Uterus (tissue), 4 donors: ENCODE measurements around the gene ASMT. TPM values are rescaled to one million over a fixed set of nuclear protein-coding genes. Genes with fewer than 3 reads are reported as not detected.

ENCODE experiments used
- DNase-seq, 2 donors: peaks; one replicate each; pipeline ENCODE4 v3.0.0-alpha.2; 2019 to 2020
- H3K27ac ChIP-seq, 2 donors: fragments of 200-600 bp; sonication (generic); 1 replicate in 1 of 2; 2 replicates in 1 of 2; pipeline ENCODE4 v1.5.1; 2016 to 2018
- H3K27me3 ChIP-seq, 2 donors: fragments of 200-600 bp; sonication (generic); one replicate each; pipeline ENCODE4 v1.5.1; 2018 to 2019; ENCODE audit warnings: control low read depth in 1 of 2
- H3K36me3 ChIP-seq, 2 donors: fragments of 200-600 bp; sonication (generic); one replicate each; pipeline ENCODE4 v1.5.1; 2019; ENCODE audit warnings: control low read depth in 1 of 2
- H3K4me1 ChIP-seq, 2 donors: fragments of 200-600 bp; sonication (generic); one replicate each; pipeline ENCODE4 v1.5.1; 2018 to 2019; ENCODE audit warnings: control low read depth in 1 of 2
- H3K4me3 ChIP-seq, 2 donors: fragments of 200-600 bp; sonication (generic); 1 replicate in 1 of 2; 2 replicates in 1 of 2; pipeline ENCODE4 v1.5.1; 2018 to 2019; ENCODE audit warnings: mild to moderate bottlenecking in 1 of 2
- H3K9me3 ChIP-seq, 2 donors: fragments of 200-600 bp; sonication (generic); one replicate each; pipeline ENCODE4 v1.5.1; 2019; ENCODE audit warnings: control low read depth in 1 of 2
- CTCF ChIP-seq, 4 experiments: fragments of 200-600 bp in 2 of 4; fragments of 450-650 bp in 2 of 4; sonication (generic) in 2 of 4; IDR thresholded peaks; one replicate each; pipeline ENCODE4 v1.5.1; 2016 to 2019; ENCODE audit warnings: antibody characterized with exemption in 4 of 4, mild to moderate bottlenecking in 2 of 4, moderate library complexity in 1 of 4
- POLR2A ChIP-seq, 2 donors: fragments of 450-650 bp; IDR thresholded peaks; one replicate each; pipeline ENCODE4 v1.6.1; 2016; ENCODE audit warnings: antibody characterized with exemption in 2 of 2, mild to moderate bottlenecking in 1 of 2, moderate library complexity in 1 of 2
- intact Hi-C: fragments of 100-400 bp; cut with DNase I; formaldehyde crosslinking; loops from one replicate; pipeline ENCODE4 v1.15.1; 2023; ENCODE audit warnings: low total_unique reads
- total RNA-seq, 4 donors: library from RNA; depleted of rRNA in 3 of 4; stranded (reverse); fragments of >200 nt in 3 of 4; gene quantifications; one replicate each; pipeline versions ENCODE4 v1.1.0 to v1.2.4, GENCODE V29; 2014 to 2023
- donor health status: DM: yes; HTN: yes; CAD: no.

ASMT gene
- total RNA-seq, 4 donors from 2014 or later, result 0.21 to 2.6 TPM; not detected in 2

- intact Hi-C loops, result no loop called here
- Histone ChIP-seq H3K9me3 (no peaks in the 10 kb centered on the region), H3K27me3 (no peaks in the 10 kb centered on the region), H3K4me1 (no peaks in the 10 kb centered on the region), H3K27ac (no peak overlapping the region), H3K4me3 (no peak overlapping the region), H3K36me3 (no peaks in the 10 kb centered on the region)
- TF ChIP-seq CTCF (IDR thresholded peaks at IDR 0.05) (no peak), POLR2A (IDR thresholded peaks at IDR 0.05) (no peak)
- DNase-seq, result no peak
Measured at GRCh38 chrX:1609762-1610161, 5.1 kb upstream of the ASMT start.

DNA sequence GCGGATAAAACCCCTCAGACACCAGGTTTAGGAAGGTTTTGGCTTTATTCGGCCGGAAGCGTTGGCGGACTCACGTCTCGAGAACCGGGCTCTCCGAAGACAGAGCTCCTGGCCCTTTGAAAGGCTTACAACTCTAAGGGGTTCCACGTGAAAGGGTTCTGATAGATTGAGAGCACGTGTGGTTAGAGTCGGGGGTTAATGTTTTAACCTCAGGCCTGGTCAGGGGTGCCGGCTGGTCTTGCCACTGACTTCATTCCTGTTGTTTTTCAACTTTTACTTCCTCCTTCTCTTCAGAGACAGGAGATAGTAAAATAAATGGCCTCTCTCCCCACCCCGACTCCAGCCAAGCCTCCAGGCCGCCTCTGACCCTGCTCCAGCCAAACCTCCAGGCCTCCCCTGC, 4.7 kb upstream of the ASMT start:
- DNase-seq, result no peak
- H3K27me3 ChIP-seq, result no peaks in the 10 kb centered on the region
- H3K36me3 ChIP-seq, result no peaks in the 10 kb centered on the region
- H3K4me1 ChIP-seq, result no peaks in the 10 kb centered on the region
- intact Hi-C loops, result no loop called here
- H3K9me3 ChIP-seq, result no peaks in the 10 kb centered on the region
- no peak overlapping the region for H3K4me3 ChIP-seq
- TF ChIP-seq POLR2A (IDR thresholded peaks at IDR 0.05) (no peak), CTCF (IDR thresholded peaks at IDR 0.05) (no peak)
- no peak overlapping the region for H3K27ac ChIP-seq

DNA sequence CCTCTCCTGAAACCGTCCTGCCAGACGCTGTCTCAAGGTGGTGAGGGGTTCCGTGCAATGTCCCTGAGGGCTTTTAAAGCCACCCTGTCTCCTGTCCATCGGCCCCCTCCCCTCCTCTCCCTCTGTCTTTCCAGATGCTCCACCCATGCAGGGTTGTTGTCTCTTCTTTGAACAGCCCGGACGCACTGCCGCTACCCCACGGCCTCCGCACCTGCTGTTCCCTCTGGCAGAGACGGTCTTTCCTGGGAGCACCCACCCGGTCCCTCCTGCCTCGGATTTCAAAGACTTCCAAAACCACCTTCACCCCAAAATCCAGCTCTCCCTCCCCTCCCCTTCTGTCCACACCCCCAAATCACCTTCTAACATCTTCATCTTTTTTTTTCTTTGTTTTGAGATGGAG, 4.1 kb upstream of the ASMT start:
- Histone ChIP-seq H3K27ac (no peak overlapping the region), H3K36me3 (no peaks in the 10 kb centered on the region), H3K9me3 (no peaks in the 10 kb centered on the region), H3K4me3 (no peak overlapping the region), H3K27me3 (no peaks in the 10 kb centered on the region), H3K4me1 (no peaks in the 10 kb centered on the region)
- intact Hi-C loops, result no loop called here
- DNase-seq, result no peak
- TF ChIP-seq POLR2A (IDR thresholded peaks at IDR 0.05) (no peak), CTCF (IDR thresholded peaks at IDR 0.05) (no peak)

DNA sequence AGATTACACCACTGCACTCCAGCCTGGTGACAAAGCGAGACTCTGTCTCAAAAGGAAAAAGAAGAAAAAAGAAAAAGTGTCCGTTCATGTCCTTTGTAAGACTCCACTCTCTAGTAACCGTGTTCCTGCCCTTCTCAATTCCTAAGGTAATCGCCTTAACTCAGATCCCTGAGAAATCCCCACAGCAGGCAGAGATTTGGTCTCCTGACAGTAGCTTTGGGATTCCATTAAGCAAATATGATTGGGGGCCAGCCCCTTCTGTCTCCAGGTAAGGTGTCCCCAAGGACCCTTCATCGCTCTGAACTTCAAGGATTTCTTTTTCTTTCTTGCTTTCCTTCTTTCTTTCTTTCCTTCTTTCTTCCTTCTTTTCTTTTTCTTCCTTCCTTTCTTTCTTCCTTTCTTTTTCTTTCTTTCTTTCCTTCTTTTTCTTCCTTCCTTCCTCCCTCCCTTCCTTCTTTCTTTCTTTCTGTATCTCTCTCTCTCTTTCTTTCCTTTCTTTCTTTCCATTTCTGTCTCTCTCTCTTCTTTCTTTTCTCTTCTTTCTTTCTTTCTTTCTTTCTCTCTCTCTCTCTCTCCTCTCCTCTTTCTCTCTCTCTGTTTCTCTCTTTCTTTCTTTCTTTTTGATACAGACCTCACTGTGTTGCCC, 2.1 kb upstream of the ASMT start:
- TF ChIP-seq POLR2A (IDR thresholded peaks at IDR 0.05) (no peak), CTCF (IDR thresholded peaks at IDR 0.05) (no peak)
- Histone ChIP-seq H3K9me3 (no peaks in the 10 kb centered on the region), H3K27ac (no peak overlapping the region), H3K4me1 (no peaks in the 10 kb centered on the region), H3K36me3 (no peaks in the 10 kb centered on the region), H3K4me3 (no peak overlapping the region), H3K27me3 (no peaks in the 10 kb centered on the region)
- DNase-seq, result no peak
- intact Hi-C loops, result no loop called here

DNA sequence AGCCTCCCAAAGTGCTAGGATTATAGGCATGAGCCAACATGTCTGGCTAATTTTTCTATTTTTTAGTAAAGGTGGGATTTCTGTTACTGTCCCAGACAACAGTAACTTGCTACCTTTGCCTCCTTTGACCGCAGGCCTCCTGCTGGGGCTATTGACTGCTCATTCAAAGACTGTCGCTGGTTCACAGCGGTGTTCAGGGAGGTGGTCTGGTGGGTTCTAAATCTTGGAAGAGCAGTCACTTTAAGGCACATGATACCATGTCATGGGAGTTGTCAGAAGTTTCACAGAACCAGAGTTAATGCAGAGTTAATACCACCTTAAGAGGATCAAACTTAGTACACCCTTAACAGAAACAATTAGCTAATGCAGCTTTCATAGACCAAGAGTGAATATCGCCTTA, 3.8 kb downstream of the ASMT start:
- intact Hi-C loops, result no loop called here
- Histone ChIP-seq H3K4me3 (no peak overlapping the region), H3K27ac (no peak overlapping the region), H3K36me3 (no peaks in the 10 kb centered on the region), H3K4me1 (no peaks in the 10 kb centered on the region), H3K9me3 (no peaks in the 10 kb centered on the region), H3K27me3 (no peaks in the 10 kb centered on the region)
- TF ChIP-seq CTCF (IDR thresholded peaks at IDR 0.05) (no peak), POLR2A (IDR thresholded peaks at IDR 0.05) (no peak)
- no peak for DNase-seq
